ENCODE data around the gene RXRG. TPM values are rescaled to one million over a fixed set of nuclear protein-coding genes. Genes with fewer than 3 reads are reported as not detected.

RXRG gene
- total RNA-seq, 1 experiment from 2014 or later: not detected

- Histone ChIP-seq H3K4me3 (no peak overlapping the region), H3K36me3 (no peaks in the 10 kb centered on the region), H3K9me3 (no peaks in the 10 kb centered on the region), H3K27me3 (0 out of 2 replicates have a peak, but pooled peaks cover 2% of the 10 kb centered on the region)
- DNase-seq: no peak
Observed at GRCh38 chr1:165456861-165457260, 11.9 kb upstream of the RXRG start.

- H3K27me3 ChIP-seq: 0 out of 2 replicates have a peak, but pooled peaks cover 2% of the 10 kb centered on the region
- no peaks in the 10 kb centered on the region for H3K9me3 ChIP-seq
- no peaks in the 10 kb centered on the region for H3K36me3 ChIP-seq
- no peak for DNase-seq
- no peak overlapping the region for H3K4me3 ChIP-seq
Observed at GRCh38 chr1:165456114-165456513, 11.2 kb upstream of the RXRG start.

GRCh38 chr1:165455111-165455510 lies 10.2 kb upstream of the RXRG start:
- DNase-seq: no peak
- Histone ChIP-seq H3K4me3 (no peak overlapping the region), H3K27me3 (0 out of 2 replicates have a peak, but pooled peaks cover 2% of the 10 kb centered on the region), H3K36me3 (no peaks in the 10 kb centered on the region), H3K9me3 (no peaks in the 10 kb centered on the region)

- no peak overlapping the region for H3K4me3 ChIP-seq
- no peaks in the 10 kb centered on the region for H3K9me3 ChIP-seq
- H3K27me3 ChIP-seq: peaks cover 2% of the 10 kb centered on the region; the same call in 1 of the 2 replicates
- H3K36me3 ChIP-seq: no peaks in the 10 kb centered on the region
- no peak for DNase-seq
Observed at GRCh38 chr1:165454091-165454610, 9.2 kb upstream of the RXRG start.

GRCh38 chr1:165452336-165453130 lies 7.6 kb upstream of the RXRG start:
- H3K4me3 ChIP-seq: no peak overlapping the region

GRCh38 chr1:165451691-165452090 lies 6.8 kb upstream of the RXRG start:
- DNase-seq: no peak
- Histone ChIP-seq H3K4me3 (no peak overlapping the region), H3K9me3 (no peaks in the 10 kb centered on the region), H3K36me3 (no peaks in the 10 kb centered on the region), H3K27me3 (no peaks in the 10 kb centered on the region; the same call in 1 of the 2 replicates)

More at GRCh38 chr1:165452336-165453130, 7.6 kb upstream of the RXRG start:
- DNase-seq: no peak
- no peaks in the 10 kb centered on the region for H3K36me3 ChIP-seq
- H3K9me3 ChIP-seq: no peaks in the 10 kb centered on the region
- H3K27me3 ChIP-seq: no peaks in the 10 kb centered on the region; the same call in 1 of the 2 replicates

- H3K4me3 ChIP-seq: no peak overlapping the region
- H3K27me3 ChIP-seq: peaks cover 19% of the 10 kb centered on the region
- no peaks in the 10 kb centered on the region for H3K36me3 ChIP-seq
- no peaks in the 10 kb centered on the region for H3K9me3 ChIP-seq
- DNase-seq: no peak
Observed at GRCh38 chr1:165449131-165449530, 4.2 kb upstream of the RXRG start.

- Histone ChIP-seq H3K9me3 (no peaks in the 10 kb centered on the region), H3K36me3 (no peaks in the 10 kb centered on the region), H3K27me3 (peaks cover 27% of the 10 kb centered on the region), H3K4me3 (no peak overlapping the region)
- DNase-seq: no peak
Observed at GRCh38 chr1:165445388-165445787, 462 bp upstream of the RXRG start.

GRCh38 chr1:165443539-165444311 lies 1.2 kb downstream of the RXRG start:
- Histone ChIP-seq H3K9me3 (no peaks in the 10 kb centered on the region), H3K27me3 (peaks cover 27% of the 10 kb centered on the region), H3K4me3 (no peak overlapping the region), H3K36me3 (no peaks in the 10 kb centered on the region)
- no peak for DNase-seq

- Histone ChIP-seq H3K9me3 (no peaks in the 10 kb centered on the region), H3K4me3 (no peak overlapping the region), H3K27me3 (peaks cover 27% of the 10 kb centered on the region), H3K36me3 (no peaks in the 10 kb centered on the region)
- DNase-seq: no peak
Observed at GRCh38 chr1:165442653-165443052, 2.3 kb downstream of the RXRG start.

GRCh38 chr1:165442053-165442452 lies 2.9 kb downstream of the RXRG start:
- Histone ChIP-seq H3K9me3 (no peaks in the 10 kb centered on the region), H3K4me3 (no peak overlapping the region), H3K36me3 (no peaks in the 10 kb centered on the region), H3K27me3 (peaks cover 27% of the 10 kb centered on the region)
- no peak for DNase-seq

GRCh38 chr1:165441166-165441880 lies 3.6 kb downstream of the RXRG start:
- no peaks in the 10 kb centered on the region for H3K9me3 ChIP-seq
- H3K27me3 ChIP-seq: peaks cover 27% of the 10 kb centered on the region
- no peaks in the 10 kb centered on the region for H3K36me3 ChIP-seq
- no peak for DNase-seq
- no peak overlapping the region for H3K4me3 ChIP-seq

- Histone ChIP-seq H3K9me3 (no peaks in the 10 kb centered on the region), H3K27me3 (peaks cover 11% of the 10 kb centered on the region), H3K36me3 (no peaks in the 10 kb centered on the region), H3K4me3 (no peak overlapping the region)
- no peak for DNase-seq
Observed at GRCh38 chr1:165439330-165439729, 5.6 kb downstream of the RXRG start.

GRCh38 chr1:165436994-165437393 lies 7.9 kb downstream of the RXRG start:
- Histone ChIP-seq H3K9me3 (no peaks in the 10 kb centered on the region), H3K27me3 (no peaks in the 10 kb centered on the region), H3K4me3 (no peak overlapping the region), H3K36me3 (no peaks in the 10 kb centered on the region)
- no peak for DNase-seq

GRCh38 chr1:165435801-165436200 lies 9.1 kb downstream of the RXRG start:
- Histone ChIP-seq H3K36me3 (no peaks in the 10 kb centered on the region), H3K27me3 (no peaks in the 10 kb centered on the region), H3K4me3 (no peak overlapping the region), H3K9me3 (no peaks in the 10 kb centered on the region)
- no peak for DNase-seq

GRCh38 chr1:165434281-165434680 lies 10.6 kb downstream of the RXRG start:
- no peak for DNase-seq
- Histone ChIP-seq H3K36me3 (no peaks in the 10 kb centered on the region), H3K9me3 (no peaks in the 10 kb centered on the region), H3K4me3 (no peak overlapping the region), H3K27me3 (no peaks in the 10 kb centered on the region)

GRCh38 chr1:165431079-165431478 lies 13.8 kb downstream of the RXRG start:
- DNase-seq: no peak
- no peaks in the 10 kb centered on the region for H3K9me3 ChIP-seq
- no peak overlapping the region for H3K4me3 ChIP-seq
- no peaks in the 10 kb centered on the region for H3K36me3 ChIP-seq
- H3K27me3 ChIP-seq: no peaks in the 10 kb centered on the region

All from MG63 (cell line).